Measurements from ENCODE around the gene YBX2.

YBX2 gene

GRCh38 chr17:7295230-7296180 lies 1.1 kb upstream of the YBX2 start:
- no peak for DNase-seq

- DNase-seq: no peak
Measured at GRCh38 chr17:7293816-7294613, 424 bp downstream of the YBX2 start.

GRCh38 chr17:7293159-7293558 lies 1.3 kb downstream of the YBX2 start:
- DNase-seq: no peak

- DNase-seq: no peak
Measured at GRCh38 chr17:7292729-7293128, 1.7 kb downstream of the YBX2 start.

GRCh38 chr17:7292194-7292593 lies 2.2 kb downstream of the YBX2 start:
- DNase-seq: no peak

- DNase-seq: no peak
Measured at GRCh38 chr17:7290685-7291084, 3.8 kb downstream of the YBX2 start.

- no peak for DNase-seq
Measured at GRCh38 chr17:7290166-7290565, 4.3 kb downstream of the YBX2 start.

GRCh38 chr17:7289256-7290032 lies 5.0 kb downstream of the YBX2 start:
- DNase-seq: no peak

- DNase-seq: no peak
Measured at GRCh38 chr17:7285679-7286078, 8.8 kb downstream of the YBX2 start.

GRCh38 chr17:7284911-7285310 lies 9.5 kb downstream of the YBX2 start:
- no peak for DNase-seq

- DNase-seq: no peak
Measured at GRCh38 chr17:7283471-7284216, 10.8 kb downstream of the YBX2 start.

GRCh38 chr17:7282752-7283321 lies 11.6 kb downstream of the YBX2 start:
- DNase-seq: no peak

- DNase-seq: no peak
Measured at GRCh38 chr17:7281953-7282751, 12.3 kb downstream of the YBX2 start.

- peak; percentile 61 for DNase-seq
Measured at GRCh38 chr17:7281074-7281952, 13.1 kb downstream of the YBX2 start, which contains the start of gene SLC2A4. SLC2A4 (plus strand) TSS chr17:7281718; CDS start chr17:7281935, 217 bp downstream.

- DNase-seq: no peak
Measured at GRCh38 chr17:7280519-7281073, 13.8 kb downstream of the YBX2 start.

GRCh38 chr17:7279448-7279847 lies 15.0 kb downstream of the YBX2 start:
- no peak for DNase-seq

- no peak for DNase-seq
Measured at GRCh38 chr17:7266784-7267183, 27.7 kb downstream of the YBX2 start.

GRCh38 chr17:7263801-7264078 lies 30.7 kb downstream of the YBX2 start:
- no peak for DNase-seq

GRCh38 chr17:7262935-7263800 lies 31.3 kb downstream of the YBX2 start:
- no peak for DNase-seq
